Measurements from ENCODE around the gene GLIPR1.
"Not testable (repeated sequence)": the region's sequence is repeated elsewhere in the genome, so short reads cannot be mapped to it uniquely, and the experiment has no call there.

GLIPR1 gene

GRCh38 chr12:75474116-75474515, 6.4 kb upstream of the GLIPR1 start:
- DNase-seq (ENCODE audit: low read depth, low spot score) = no peak

GRCh38 chr12:75476071-75476470, 4.5 kb upstream of the GLIPR1 start:
- DNase-seq (ENCODE audit: low read depth, low spot score) = no peak

GRCh38 chr12:75477137-75477536, 3.4 kb upstream of the GLIPR1 start:
- no peak for DNase-seq (ENCODE audit: low read depth, low spot score)

GRCh38 chr12:75478116-75478794, 2.3 kb upstream of the GLIPR1 start:
- no peak for DNase-seq (ENCODE audit: low read depth, low spot score)

- DNase-seq (ENCODE audit: low read depth, low spot score) = peak; percentile 85
Measured at GRCh38 chr12:75479963-75480461, 543 bp upstream of the GLIPR1 start.

GRCh38 chr12:75481013-75481705, 604 bp downstream of the GLIPR1 start:
- peak; percentile 28 for DNase-seq (ENCODE audit: low read depth, low spot score)

- DNase-seq (ENCODE audit: low read depth, low spot score) = peak; percentile 52
Measured at GRCh38 chr12:75481774-75482173, 1.2 kb downstream of the GLIPR1 start.

- no peak for DNase-seq (ENCODE audit: low read depth, low spot score)
Measured at GRCh38 chr12:75482646-75483045, 2.1 kb downstream of the GLIPR1 start.

- no peak for DNase-seq (ENCODE audit: low read depth, low spot score)
Measured at GRCh38 chr12:75483431-75483830, 2.9 kb downstream of the GLIPR1 start.

GRCh38 chr12:75484450-75484849, 3.9 kb downstream of the GLIPR1 start:
- DNase-seq (ENCODE audit: low read depth, low spot score) = not testable (repeated sequence)

GRCh38 chr12:75487308-75487707, 6.8 kb downstream of the GLIPR1 start:
- DNase-seq (ENCODE audit: low read depth, low spot score) = no peak

- no peak for DNase-seq (ENCODE audit: low read depth, low spot score)
Measured at GRCh38 chr12:75488553-75488952, 8.0 kb downstream of the GLIPR1 start.

- DNase-seq (ENCODE audit: low read depth, low spot score) = no peak
Measured at GRCh38 chr12:75489187-75489586, 8.6 kb downstream of the GLIPR1 start.

- peak; percentile 55 for DNase-seq (ENCODE audit: low read depth, low spot score)
Measured at GRCh38 chr12:75489613-75490210, 9.2 kb downstream of the GLIPR1 start.

GRCh38 chr12:75491169-75491568, 10.6 kb downstream of the GLIPR1 start:
- no peak for DNase-seq (ENCODE audit: low read depth, low spot score)

- DNase-seq (ENCODE audit: low read depth, low spot score) = no peak
Measured at GRCh38 chr12:75503459-75503858, 22.9 kb downstream of the GLIPR1 start.

- DNase-seq (ENCODE audit: low read depth, low spot score) = no peak
Measured at GRCh38 chr12:75503866-75504265, 23.3 kb downstream of the GLIPR1 start.

GRCh38 chr12:75505706-75506312, 25.3 kb downstream of the GLIPR1 start:
- DNase-seq (ENCODE audit: low read depth, low spot score) = no peak

- no peak for DNase-seq (ENCODE audit: low read depth, low spot score)
Measured at GRCh38 chr12:75507086-75507485, 26.5 kb downstream of the GLIPR1 start.

- no peak for DNase-seq (ENCODE audit: low read depth, low spot score)
Measured at GRCh38 chr12:75508159-75508558, 27.6 kb downstream of the GLIPR1 start.

- no peak for DNase-seq (ENCODE audit: low read depth, low spot score)
Measured at GRCh38 chr12:75509621-75510020, 29.1 kb downstream of the GLIPR1 start.
